IPS-NIHi7 (cell line): Measurements from ENCODE around the gene DCDC2.
"Not testable (repeated sequence)": the region's sequence is repeated elsewhere in the genome, so short reads cannot be mapped to it uniquely, and the experiment has no call there.

Source experiments
- DNase-seq: peaks from one replicate; pipeline ENCODE4 v3.0.0; 2012; ENCODE audit warnings: mixed read lengths; ENCODE audit errors: extremely low spot score

DCDC2 gene

DNA sequence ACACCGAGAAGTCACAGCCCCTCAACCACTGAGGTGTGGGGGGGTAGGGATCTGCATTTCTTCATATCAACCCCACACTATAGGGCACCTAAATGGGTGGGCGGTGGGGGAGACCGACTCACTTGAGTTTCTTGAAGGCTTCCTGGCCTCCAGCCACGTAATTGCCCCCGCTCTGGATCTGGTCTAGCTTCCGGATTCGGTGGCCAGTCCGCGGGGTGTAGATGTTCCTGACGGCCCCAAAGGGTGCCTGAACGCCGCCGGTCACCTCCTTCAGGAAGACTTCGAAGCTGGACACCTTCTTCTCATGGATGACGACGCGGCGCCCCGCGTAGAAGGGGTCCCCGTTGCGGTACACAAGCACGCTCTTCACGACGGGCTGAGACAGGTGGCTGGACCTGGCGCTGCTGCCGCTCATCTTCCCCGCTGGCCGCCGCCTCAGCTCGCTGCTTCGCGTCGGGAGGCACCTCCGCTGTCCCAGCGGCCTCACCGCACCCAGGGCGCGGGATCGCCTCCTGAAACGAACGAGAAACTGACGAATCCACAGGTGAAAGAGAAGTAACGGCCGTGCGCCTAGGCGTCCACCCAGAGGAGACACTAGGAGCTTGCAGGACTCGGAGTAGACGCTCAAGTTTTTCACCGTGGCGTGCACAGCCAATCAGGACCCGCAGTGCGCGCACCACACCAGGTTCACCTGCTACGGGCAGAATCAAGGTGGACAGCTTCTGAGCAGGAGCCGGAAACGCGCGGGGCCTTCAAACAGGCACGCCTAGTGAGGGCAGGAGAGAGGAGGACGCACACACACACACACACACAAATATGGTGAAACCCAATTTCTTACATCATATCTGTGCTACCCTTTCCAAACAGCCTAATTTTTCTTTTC, at the start of gene DCDC2:
Gene DCDC2 (minus strand): TSS at position 724 of the 883 bp plus-strand sequence. CDS start 309 bp downstream, at position 415.
- peak; percentile 15 for DNase-seq

DNA sequence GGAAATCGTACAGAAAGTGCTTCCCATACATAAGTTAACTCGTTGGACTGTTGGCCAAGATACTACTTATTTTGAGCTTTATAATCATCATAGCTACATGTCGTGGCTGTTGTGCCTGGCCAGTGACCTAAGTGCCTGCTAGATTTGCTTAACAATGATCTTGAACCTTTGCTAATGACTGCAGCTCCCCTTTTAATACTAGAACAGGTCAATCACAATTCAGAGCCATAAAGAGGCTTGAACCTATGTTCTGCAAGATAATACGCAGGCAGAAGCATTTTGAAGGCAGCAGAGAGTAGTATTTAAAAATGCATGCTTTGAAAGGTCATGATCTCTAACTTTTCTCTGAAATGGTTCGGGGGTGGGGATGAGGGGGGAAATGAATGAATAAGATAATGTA, 47.4 kb upstream of the DCDC2 start:
- no peak for DNase-seq

DNA sequence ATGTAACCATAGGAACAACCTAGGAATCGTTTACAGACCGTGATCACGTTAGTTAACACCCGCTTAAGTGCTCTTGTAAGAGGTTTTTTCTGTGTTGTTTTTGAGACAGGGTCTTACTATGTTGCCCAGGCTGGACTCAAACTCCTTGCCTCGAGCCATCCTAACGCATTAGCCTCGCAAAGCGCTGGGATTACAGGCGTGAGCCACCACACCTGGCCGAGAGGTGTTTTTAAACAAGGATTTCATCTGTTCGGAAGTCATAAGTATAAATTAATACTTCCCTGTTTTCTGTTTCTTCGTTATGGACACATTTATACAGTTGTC, 45.6 kb upstream of the DCDC2 start:
- no peak for DNase-seq

DNA sequence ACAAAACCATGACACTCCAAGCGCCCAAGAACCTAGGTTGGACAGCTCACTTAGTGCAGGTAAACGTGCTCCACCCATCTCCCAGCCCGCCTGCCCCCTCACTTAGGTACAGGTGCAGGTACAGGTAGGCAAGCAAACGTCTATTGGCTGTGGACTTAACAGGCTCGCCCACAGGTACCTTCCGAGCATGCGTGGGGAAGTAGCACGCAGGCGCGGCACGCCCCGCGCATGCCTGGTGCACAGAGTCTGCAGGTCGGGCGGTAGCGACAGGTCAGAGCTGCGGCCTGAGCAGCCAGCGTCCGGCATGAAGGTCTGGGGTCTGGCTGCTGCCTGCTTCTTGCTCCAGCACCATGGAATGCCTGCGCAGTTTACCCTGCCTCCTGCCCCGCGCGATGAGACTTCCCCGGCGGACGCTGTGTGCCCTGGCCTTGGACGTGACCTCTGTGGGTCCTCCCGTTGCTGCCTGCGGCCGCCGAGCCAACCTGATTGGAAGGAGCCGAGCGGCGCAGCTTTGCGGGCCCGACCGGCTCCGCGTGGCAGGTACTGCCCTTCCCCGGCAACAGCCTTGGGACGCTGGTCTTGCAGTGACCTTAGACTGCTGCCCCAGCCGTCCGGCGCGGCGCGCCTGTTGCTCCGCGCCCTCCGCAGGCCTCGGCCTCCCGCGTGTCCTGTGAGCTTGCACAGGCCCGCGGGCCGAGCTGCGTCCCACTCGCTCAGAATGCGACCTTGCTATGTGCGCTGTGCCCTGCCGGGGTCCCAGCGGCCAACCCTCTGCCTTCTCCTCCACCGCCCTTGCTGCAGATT, 45.0 kb upstream of the DCDC2 start, which contains the start of gene MRS2:
Gene MRS2 (plus strand): TSS at position 240 of the 804 bp plus-strand sequence. CDS start 111 bp downstream, at position 351.
- DNase-seq, result peak; percentile 79

DNA sequence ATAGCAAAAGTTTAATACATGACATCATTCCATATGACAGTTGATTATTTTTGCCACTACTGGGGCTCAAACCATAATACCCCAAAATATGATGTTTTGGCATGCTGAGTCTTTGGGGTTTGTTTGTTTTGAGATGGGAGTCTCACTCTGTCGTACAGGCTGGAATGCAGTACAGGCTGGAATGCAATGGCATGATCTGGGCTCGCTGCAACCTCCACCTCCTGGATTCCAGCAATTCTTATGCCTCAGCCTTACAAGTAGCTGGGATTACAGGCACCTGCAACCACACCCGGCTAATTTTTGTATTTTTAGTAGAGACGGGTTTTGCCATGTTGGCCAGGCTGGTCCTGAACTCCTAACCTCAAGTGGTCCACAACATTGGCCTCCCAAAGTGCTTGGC, 43.6 kb upstream of the DCDC2 start:
- DNase-seq, result no peak

DNA sequence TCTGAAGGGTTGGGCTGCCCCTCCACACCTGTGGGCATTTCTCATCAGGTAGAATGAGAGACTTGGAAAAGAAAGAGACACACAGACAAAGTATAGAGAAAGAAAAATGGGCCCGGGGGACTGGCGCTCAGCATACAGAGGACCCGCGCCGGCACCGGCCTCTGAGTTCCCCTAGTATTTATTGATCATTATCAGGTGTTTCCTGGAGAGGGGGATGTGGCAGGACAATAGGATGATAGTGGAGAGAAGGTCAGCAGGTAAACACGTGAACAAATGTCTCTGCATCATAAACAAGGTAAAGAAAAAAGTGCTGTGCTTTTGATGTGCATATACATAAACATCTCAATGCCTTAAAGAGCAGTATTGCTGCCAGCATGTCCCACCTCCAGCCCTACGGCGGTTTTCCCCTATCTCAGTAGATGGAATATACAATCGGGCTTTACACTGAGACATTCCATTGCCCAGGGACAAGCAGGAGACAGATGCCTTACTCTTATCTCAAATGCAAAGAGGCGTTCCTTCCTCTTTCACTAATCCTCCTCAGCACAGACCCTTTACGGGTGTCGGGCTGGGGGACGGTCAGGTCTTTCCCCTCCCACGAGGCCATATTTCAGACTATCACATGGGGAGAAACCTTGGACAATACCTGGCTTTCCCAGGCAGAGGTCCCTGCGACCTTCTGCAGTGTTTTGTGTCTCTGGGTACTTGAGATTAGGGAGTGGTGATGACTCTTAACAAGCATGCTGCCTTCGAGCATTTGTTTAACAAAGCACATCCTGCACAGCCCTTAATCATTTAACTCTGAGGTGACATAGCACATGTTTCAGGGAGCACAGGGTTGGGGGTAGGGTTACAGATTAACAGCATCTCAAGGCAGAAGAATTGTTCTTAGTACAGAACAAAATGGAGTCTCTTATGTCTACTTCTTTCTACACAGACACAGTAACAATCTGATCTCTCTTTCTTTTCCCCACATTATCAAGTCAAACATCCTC, 42.5 kb upstream of the DCDC2 start:
- not testable (repeated sequence) for DNase-seq

DNA sequence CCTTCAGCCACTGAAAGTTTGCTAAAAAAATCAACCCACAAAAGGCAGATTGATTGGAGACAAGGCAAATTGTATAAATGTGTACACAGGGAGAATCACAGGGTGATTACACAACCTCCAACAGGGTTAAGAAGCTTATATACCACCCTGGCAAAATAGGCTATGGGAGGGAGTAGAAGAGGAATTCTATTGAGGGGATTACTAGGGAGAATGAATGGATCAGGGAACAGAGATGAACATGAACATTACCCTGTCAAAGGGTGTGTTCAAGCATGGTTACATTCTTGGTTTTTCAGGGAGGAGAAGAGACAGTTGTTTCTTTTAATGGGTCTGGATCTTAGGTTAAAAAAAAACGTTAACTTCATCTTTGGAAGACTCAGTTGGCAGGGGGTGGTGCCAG, 39.8 kb upstream of the DCDC2 start:
- no peak for DNase-seq

DNA sequence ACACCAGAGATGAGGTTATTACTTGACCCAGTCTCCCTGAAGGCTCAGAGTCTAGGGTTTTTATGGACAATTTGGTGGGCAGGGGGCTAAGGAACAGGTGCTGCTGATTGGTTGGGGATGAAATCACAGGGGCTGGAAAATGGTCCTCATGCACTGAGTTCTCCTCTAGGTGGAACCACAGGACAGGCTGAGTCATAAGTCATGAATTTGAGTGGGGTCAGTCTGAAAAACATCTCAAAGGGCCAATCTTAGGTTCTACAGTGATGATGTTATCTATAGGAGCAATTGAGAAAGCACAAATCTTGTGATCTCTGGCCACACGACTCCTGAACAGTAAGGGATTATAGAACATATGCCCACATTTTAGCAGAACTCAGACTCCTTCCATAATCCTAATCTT, 39.0 kb upstream of the DCDC2 start:
- no peak for DNase-seq

DNA sequence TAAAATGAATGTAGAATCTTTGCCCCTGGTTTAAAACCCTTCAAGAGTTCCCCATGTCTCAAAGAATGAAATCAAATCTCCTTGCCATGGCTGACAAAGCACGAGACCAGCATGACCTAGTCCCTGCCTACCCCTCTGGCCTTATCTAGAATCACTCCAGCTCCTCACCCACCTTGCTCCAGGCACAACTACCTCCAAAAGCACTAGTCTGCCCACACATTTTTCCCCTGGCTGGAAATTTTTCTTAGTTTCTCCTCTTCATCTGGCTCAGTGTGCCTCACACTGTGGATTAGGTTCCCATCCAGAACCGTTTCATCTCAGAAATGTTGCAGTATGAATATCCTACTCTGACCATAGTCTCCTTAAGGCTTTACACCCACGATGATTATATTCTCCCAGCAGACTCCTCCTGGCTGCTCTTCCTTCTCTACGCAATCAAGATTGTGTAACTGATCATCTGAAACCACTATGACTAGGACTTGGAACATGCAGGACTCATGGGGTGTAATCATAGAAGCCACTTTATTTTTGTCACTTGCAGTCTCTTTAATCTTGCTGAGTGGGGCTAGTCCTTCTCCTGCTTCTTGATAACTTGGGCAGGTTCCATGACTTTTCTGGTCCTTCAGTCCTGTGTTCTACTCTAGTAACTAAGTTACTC, 37.0 kb upstream of the DCDC2 start:
- DNase-seq, result no peak

DNA sequence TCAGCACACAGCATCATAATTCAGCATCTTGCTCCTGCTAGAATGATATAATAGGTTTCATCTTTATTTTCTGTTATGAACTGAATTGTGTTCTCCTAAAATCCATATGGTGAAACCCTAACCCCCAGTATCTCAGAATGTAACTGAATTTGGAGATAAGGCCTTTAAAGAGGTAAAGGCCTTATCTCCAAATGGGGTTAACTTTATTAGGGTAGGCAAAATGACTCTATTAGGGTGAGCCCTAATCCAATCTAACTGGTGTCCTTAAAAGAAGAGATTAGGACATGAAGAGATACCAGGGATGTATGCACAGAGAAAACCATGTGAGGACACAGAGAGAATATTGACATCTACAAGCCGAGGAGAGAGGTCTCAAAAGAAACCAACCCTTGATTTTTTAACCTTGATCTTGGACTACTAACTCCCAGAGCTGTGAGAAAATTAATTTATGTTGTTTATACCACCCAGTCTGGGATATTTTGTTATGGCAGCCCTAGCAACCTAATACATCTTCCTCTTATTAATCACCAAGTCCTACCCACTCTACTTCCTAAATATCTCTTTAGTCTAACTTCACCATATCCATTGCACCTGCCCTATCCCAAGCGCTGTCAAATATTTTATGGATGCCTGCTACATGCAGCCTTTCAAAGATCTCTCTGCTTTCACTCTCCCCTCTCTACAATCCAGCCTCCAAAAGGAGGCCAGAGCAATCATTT, 36.4 kb upstream of the DCDC2 start:
- DNase-seq, result no peak

DNA sequence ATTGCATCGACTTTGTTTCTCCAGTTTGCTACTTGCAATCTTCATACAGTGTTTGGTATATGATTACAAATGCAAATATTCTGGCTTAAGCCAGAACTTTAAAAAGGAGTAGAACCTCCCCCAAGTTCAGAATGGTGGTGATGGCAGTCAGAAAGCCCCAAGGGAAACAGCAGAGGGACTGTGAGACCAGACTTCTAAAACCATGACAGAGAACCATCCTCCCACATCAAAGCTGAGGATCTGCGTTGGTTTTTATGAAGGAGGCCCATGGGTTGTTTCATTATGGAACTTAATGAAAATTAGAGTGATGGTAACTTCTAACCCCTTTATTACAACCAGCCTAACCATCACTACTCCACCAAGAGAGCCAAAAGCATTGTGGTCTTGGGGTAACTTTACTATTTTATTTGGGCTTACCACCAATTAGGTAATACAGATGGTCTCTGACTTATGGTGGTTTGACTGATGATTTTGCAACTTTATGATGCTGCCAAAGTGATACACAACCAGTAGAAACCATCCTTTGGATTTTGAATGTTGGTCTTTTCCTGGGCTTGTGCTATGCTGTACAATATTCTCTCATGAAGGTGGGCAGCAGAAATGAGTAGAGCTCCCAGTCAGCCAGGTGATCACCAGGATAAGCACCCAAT, 34.0 kb upstream of the DCDC2 start:
- DNase-seq, result no peak

DNA sequence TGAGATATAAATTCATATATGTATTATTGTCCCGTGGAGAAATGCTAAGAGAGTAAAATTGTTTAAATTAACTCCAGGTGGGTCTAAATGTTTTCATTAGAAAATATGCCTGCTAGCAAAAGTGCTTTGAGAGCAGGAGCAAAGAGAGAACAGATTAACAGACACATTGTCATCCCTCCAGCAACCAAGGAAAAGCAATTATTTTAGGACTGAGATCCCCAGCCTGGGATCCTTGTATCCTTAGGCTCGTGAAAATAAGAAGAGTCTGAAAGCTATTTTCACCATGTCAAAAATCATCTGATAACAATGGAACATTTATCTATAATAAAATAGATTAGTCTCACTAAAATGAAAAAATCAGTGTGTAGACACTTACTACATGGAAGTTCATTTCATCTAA, 33.3 kb upstream of the DCDC2 start:
- DNase-seq, result no peak

DNA sequence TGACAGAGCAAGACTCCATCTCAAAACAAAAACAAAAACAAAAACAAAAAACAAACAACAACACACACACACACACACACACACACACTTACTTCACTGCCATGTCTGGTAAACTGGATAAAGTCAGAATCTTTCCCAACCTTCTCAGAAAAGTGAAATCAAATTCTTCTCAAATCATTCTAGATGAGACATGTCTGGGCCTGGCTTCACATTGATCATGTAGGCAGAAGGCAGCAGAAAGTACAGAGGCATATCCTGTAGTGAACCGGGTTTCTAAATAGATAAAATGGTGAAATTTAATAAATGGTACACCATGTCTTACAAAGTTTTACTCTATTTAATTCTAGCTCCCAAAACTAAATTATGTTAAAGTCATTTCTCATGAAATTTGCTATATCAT, 30.0 kb upstream of the DCDC2 start:
- DNase-seq, result no peak

DNA sequence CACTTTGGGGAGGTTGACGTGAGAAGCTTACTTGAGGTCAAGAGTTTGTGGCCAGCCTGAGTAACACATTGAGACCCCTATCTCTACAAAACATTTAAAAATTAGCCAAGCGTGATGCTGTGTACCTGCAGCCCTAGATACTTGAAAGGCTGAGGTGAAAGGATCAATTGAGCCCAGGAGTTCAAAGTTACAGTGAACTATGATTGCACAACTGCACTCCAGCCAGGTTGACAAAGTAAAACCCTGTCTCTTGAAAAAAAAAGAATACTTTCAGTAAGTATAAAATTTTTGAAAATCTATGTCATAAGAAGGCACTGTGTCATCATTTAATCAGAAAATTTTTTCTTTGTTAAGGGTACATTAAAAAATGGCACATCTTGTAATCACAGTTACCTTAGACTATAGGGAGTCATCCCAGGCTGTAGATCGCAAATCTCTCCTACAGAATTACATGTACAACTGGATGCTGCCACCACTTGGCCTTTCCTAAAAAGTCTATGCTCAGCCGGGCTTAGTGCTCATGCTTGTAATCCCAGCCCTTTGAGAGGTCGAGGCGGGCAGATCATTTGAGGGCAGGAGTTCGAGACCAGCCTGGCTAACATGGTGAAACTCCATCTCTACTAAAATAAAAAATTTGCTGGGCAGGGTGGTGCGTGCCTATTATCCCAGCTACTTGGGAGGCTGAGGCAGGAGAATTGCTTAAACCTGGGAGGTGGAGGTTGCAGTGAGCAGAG, 27.8 kb upstream of the DCDC2 start:
- DNase-seq, result no peak

DNA sequence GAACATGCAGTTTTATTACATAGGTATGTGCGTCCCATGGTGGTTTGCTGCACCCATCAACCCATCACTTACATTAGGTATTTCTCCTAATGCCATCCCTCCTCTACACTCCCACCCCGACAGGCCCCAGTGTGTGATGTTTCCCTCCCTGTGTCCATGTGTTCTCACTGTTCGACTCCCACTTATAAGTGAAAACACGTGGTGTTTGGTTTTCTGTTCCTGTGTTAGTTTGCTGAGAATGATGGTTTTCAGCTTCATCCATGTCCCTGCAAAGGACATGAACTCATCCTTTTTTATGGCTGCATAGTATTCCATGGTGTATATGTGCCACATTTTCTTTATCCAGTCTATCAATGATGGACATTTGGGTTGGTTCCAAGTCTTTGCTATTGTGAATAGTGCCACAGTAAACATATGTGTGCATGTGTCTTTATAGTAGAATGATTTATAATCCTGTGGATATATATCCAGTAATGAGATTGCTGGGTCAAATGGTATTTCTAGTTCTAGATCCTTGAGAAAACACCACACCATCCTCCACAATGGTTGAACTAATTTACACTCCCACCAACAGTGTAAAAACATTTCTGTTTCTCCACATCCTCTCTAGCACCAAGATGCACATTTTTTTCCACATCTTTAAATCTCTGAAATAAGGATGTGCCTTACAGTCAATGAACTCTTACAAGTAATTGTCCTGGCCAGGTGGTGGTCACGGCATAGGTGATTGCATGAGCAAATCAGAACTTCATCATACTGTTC, 26.7 kb upstream of the DCDC2 start:
- not testable (repeated sequence) for DNase-seq

DNA sequence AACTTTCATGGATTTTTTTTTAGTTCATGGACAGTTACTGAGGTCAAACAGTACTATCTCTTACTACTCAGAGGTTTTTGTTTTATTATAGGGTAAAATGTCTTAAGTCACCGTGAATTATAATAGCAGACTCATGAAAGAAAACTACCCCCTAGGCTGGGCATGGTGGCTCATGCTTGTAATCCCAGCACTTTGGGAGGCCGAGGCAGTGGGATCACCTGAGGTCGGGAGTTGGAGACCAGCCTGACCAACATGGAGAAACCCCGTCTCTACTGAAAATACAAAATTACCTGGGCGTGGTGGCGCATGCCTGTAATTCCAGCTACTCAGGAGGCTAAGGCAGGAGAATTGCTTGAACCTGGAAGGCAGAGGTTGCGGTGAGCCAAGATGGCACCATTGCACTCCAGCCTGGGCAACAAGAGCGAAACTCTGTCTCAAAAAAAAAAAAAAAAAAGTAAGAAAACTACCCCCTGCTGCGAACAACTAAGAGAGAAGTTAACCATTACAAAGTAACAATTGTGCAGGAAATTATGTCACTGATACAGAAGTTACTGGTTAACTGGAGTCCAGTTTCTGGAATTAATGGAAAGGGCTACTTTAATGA, 25.1 kb upstream of the DCDC2 start:
- DNase-seq, result not testable (repeated sequence)

DNA sequence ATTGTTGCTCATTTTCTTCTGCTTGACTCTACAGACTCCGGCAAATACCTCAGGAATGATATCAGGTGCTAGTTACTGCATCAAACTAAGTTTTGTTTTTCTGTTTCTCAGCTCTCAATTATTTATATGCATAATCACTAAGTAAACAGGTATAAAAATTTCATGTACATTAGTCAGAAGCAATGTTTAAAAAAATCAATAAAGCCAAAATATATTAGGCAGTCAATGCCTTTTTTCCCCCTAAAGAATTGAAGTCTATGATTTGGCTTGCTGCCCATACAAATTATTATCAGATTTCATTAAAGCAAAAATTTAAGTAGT, 24.3 kb upstream of the DCDC2 start:
- no peak for DNase-seq
